ENCODE results near the gene C1orf198. TPM values are rescaled to one million over a fixed set of nuclear protein-coding genes. Genes with fewer than 3 reads are reported as not detected.

C1orf198 gene
- total RNA-seq, 3 donors from 2014 or later, result 63.6 to 138 (median 124) TPM

GRCh38 chr1:230828421-230828820 is 39.9 kb downstream of the C1orf198 start:
- TF ChIP-seq POLR2A (IDR thresholded peaks at IDR 0.05) (no peak), CTCF (IDR thresholded peaks at IDR 0.05) (no peak), POLR2AphosphoS5 (IDR thresholded peaks at IDR 0.05) (no peak)
- no peak overlapping the region for H3K4me3 ChIP-seq
- H3K27me3 ChIP-seq, result no peaks in the 10 kb centered on the region
- DNase-seq (ENCODE audit: low spot score in 2 of 2), result no peak
- no peaks in the 10 kb centered on the region for H3K36me3 ChIP-seq
- H3K4me1 ChIP-seq, result peaks cover 8 to 12% of the 10 kb centered on the region in 2 donors
- H3K9me3 ChIP-seq, result no peaks in the 10 kb centered on the region
- intact Hi-C loops (cut with DNase I; ENCODE audit: low total_unique reads), result no loop called here
- peak overlapping the region in 1 of 2 donors; percentile 90 for H3K27ac ChIP-seq

- H3K4me1 ChIP-seq, result peaks cover 8 to 12% of the 10 kb centered on the region in 2 donors
- DNase-seq (ENCODE audit: low spot score in 2 of 2), result no peak
These were observed 40.5 kb downstream of the C1orf198 start for GRCh38 chr1:230827801-230828200.

GRCh38 chr1:230827081-230827681 is 41.1 kb downstream of the C1orf198 start:
- Histone ChIP-seq H3K36me3 (no peaks in the 10 kb centered on the region), H3K9me3 (no peaks in the 10 kb centered on the region), H3K4me1 (peaks cover 8 to 12% of the 10 kb centered on the region in 2 donors), H3K4me3 (no peak overlapping the region), H3K27ac (peak overlapping the region; percentile 90 to 91), H3K27me3 (no peaks in the 10 kb centered on the region)
- no peak for DNase-seq (ENCODE audit: low spot score in 2 of 2)
- TF ChIP-seq POLR2AphosphoS5 (IDR thresholded peaks at IDR 0.05), result no peak
- no peak for TF ChIP-seq POLR2A (IDR thresholded peaks at IDR 0.05)
- intact Hi-C loops (cut with DNase I; ENCODE audit: low total_unique reads), result no loop called here

More at GRCh38 chr1:230827801-230828200, 40.5 kb downstream of the C1orf198 start:
- TF ChIP-seq POLR2A (IDR thresholded peaks at IDR 0.05) (no peak), POLR2AphosphoS5 (IDR thresholded peaks at IDR 0.05) (no peak), CTCF (IDR thresholded peaks at IDR 0.05) (no peak)
- no peaks in the 10 kb centered on the region for H3K36me3 ChIP-seq
- intact Hi-C loops (cut with DNase I; ENCODE audit: low total_unique reads), result no loop called here
- H3K9me3 ChIP-seq, result no peaks in the 10 kb centered on the region
- H3K27me3 ChIP-seq, result no peaks in the 10 kb centered on the region
- peak overlapping the region; percentile 59 to 90 for H3K27ac ChIP-seq
- no peak overlapping the region for H3K4me3 ChIP-seq

- no peaks in the 10 kb centered on the region for H3K9me3 ChIP-seq
- no peaks in the 10 kb centered on the region for H3K27me3 ChIP-seq
- H3K27ac ChIP-seq, result peak overlapping the region; percentile 90 to 91
- no peaks in the 10 kb centered on the region for H3K36me3 ChIP-seq
- H3K4me1 ChIP-seq, result peaks cover 8 to 12% of the 10 kb centered on the region in 2 donors
- no peak for DNase-seq (ENCODE audit: low spot score in 2 of 2)
- TF ChIP-seq POLR2AphosphoS5 (IDR thresholded peaks at IDR 0.05) (no peak), POLR2A (IDR thresholded peaks at IDR 0.05) (no peak), CTCF (IDR thresholded peaks at IDR 0.05) (no peak)
- H3K4me3 ChIP-seq, result no peak overlapping the region
- intact Hi-C loops (cut with DNase I; ENCODE audit: low total_unique reads), result no loop called here
These were observed 42.0 kb downstream of the C1orf198 start for GRCh38 chr1:230826166-230826875.

- no peaks in the 10 kb centered on the region for H3K27me3 ChIP-seq
- TF ChIP-seq POLR2AphosphoS5 (IDR thresholded peaks at IDR 0.05) (no peak), CTCF (IDR thresholded peaks at IDR 0.05) (no peak), POLR2A (IDR thresholded peaks at IDR 0.05) (no peak)
- H3K36me3 ChIP-seq, result no peaks in the 10 kb centered on the region
- no peak for DNase-seq (ENCODE audit: low spot score in 2 of 2)
- H3K27ac ChIP-seq, result peak overlapping the region; percentile 90 to 91
- intact Hi-C loops (cut with DNase I; ENCODE audit: low total_unique reads), result no loop called here
- H3K4me1 ChIP-seq, result peaks cover 8 to 12% of the 10 kb centered on the region in 2 donors
- no peaks in the 10 kb centered on the region for H3K9me3 ChIP-seq
- H3K4me3 ChIP-seq, result no peak overlapping the region
These were observed 42.6 kb downstream of the C1orf198 start for GRCh38 chr1:230825761-230826160.

Measured in breast epithelium (tissue), 4 donors.